Neural crest cell (in vitro differentiated cells): ENCODE results near the gene NPAS3. TPM values are rescaled to one million over a fixed set of nuclear protein-coding genes. Genes with fewer than 3 reads are reported as not detected.

Source experiments
- DNase-seq: peaks from one replicate; pipeline ENCODE4 v3.0.0; 2021; ENCODE audit warnings: low read depth, mixed read lengths, low spot score
- H3K27ac Mint-ChIP-seq: one replicate; pipeline ENCODE4 v1.8.0; 2021; ENCODE audit warnings: mild to moderate bottlenecking, mixed read lengths; ENCODE audit not compliant: unreplicated experiment
- H3K27me3 Mint-ChIP-seq: 2 replicates; pipeline ENCODE4 v1.8.0; 2021; ENCODE audit warnings: low read depth, mild to moderate bottlenecking, mixed read lengths
- H3K36me3 Mint-ChIP-seq: 2 replicates; pipeline ENCODE4 v1.8.0; 2021; ENCODE audit warnings: low read depth, mild to moderate bottlenecking, mixed read lengths
- H3K4me1 Mint-ChIP-seq: 2 replicates; pipeline ENCODE4 v1.8.0; 2021; ENCODE audit warnings: mixed read lengths
- H3K4me3 Mint-ChIP-seq: one replicate; pipeline ENCODE4 v1.8.0; 2021; ENCODE audit warnings: mild to moderate bottlenecking, mixed read lengths
- H3K9me3 Mint-ChIP-seq: 2 replicates; pipeline ENCODE4 v1.8.0; 2021; ENCODE audit warnings: mixed read lengths
- total RNA-seq: library from RNA; stranded (reverse); gene quantifications from 2 replicates; pipeline ENCODE4 v1.2.1, GENCODE V29; 2021
- TF ChIP-seq, protein P1 (sequence below): fragments of 200-600 bp; sonication (generic); conservative IDR thresholded peaks from 2 replicates; pipeline ENCODE4 v1.5.0; 2021; ENCODE audit warnings: antibody characterized with exemption, mild to moderate bottlenecking

The NPAS3 gene
- total RNA-seq, 1 donor from 2014 or later, result 18.2 TPM

DNA sequence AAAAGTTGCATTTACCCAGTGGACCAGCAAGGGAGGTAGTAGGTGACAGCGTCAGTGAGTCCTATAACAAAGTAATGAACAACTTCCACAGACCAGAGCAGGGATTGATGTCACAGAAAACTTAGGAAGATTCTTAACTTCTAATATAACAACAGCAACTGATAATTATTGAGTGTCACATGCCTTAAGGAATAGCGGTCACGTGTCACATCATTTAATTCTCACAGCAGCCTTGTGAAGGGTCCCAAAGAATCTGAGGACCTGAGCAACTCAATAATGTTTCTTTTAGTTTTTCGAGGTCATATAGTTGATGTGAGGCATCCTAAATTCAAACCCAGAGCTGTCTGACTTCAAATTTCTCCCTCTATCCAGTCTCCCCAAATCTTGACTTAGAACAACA, 590.0 kb downstream of the NPAS3 start:
- H3K27me3 Mint-ChIP-seq, result no peaks in the 10 kb centered on the region
- H3K9me3 Mint-ChIP-seq, result no peaks in the 10 kb centered on the region
- TF ChIP-seq, protein P1, sequence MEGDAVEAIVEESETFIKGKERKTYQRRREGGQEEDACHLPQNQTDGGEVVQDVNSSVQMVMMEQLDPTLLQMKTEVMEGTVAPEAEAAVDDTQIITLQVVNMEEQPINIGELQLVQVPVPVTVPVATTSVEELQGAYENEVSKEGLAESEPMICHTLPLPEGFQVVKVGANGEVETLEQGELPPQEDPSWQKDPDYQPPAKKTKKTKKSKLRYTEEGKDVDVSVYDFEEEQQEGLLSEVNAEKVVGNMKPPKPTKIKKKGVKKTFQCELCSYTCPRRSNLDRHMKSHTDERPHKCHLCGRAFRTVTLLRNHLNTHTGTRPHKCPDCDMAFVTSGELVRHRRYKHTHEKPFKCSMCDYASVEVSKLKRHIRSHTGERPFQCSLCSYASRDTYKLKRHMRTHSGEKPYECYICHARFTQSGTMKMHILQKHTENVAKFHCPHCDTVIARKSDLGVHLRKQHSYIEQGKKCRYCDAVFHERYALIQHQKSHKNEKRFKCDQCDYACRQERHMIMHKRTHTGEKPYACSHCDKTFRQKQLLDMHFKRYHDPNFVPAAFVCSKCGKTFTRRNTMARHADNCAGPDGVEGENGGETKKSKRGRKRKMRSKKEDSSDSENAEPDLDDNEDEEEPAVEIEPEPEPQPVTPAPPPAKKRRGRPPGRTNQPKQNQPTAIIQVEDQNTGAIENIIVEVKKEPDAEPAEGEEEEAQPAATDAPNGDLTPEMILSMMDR, result no peak
- H3K4me1 Mint-ChIP-seq, result peaks cover 18% of the 10 kb centered on the region
- DNase-seq, result no peak
- H3K4me3 Mint-ChIP-seq, result no peak overlapping the region
- H3K27ac Mint-ChIP-seq, result no peak overlapping the region
- no peaks in the 10 kb centered on the region for H3K36me3 Mint-ChIP-seq

DNA sequence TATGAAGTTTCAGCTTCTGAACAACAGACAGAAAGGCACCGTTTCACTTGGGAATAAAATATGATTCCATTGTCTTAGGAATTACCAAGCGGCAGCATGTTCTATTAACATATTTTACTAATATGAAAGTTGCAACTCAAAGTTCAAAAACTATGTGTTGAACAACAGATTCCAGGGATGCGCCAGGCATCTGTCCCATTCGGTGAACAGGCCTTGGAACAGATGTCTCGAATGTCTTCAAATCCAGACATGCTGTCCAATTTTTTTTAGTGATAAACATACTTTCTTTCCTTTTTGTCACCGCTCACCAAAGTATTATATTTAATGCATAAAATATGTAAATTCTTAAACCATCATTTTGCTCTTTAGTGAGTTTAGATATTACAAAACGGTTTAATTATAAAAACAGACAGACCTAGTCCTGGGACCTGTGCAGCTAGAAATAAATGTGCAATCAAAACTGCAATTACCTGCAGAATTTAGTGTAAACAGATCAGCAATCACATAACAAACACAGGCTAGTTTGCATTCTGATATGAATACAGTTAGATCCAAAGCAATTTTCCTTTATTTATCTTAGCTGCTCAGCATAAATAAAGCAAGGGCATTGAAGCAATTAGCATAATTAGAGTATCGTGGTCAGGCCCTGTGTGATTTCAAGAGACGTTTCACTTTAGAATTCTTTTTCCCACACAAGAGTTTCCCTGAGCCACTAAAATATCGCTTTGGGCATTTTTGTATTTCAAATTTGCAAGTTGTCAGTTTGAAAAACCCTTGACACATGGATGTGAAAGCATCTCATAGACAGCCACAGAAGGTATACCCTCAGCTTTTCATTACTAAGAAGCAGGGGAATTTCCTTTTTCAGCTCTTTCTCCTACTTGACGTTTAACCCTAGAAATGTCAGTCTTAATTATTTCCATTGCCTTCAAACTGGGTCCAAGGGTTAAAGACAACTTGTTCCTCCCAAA, 591.4 kb downstream of the NPAS3 start:
- Mint-ChIP-seq H3K9me3 (no peaks in the 10 kb centered on the region), H3K4me3 (no peak overlapping the region), H3K27me3 (no peaks in the 10 kb centered on the region), H3K36me3 (no peaks in the 10 kb centered on the region), H3K4me1 (peaks cover 25% of the 10 kb centered on the region), H3K27ac (no peak overlapping the region)
- no peak for DNase-seq
- TF ChIP-seq, protein P1, result no peak

DNA sequence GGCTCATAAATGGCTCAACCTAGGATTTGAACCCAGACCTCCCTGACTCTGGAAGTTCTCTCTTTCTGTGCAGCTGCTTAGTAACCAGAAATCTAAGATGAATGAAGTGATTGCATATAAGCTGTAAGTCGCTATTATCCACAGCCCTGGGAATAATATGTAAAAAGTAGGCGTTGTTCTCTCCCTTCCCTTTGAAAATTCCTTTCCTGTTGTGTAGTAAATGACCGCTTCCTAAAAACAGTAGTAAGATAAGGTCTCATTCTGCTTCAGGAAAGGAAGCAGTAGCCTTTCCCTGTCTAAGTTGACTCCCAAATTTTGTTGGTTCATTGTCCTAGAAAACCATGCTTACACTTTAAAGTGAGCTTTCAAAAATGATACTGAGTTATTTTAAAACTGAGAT, 593.9 kb downstream of the NPAS3 start:
- Mint-ChIP-seq H3K9me3 (no peaks in the 10 kb centered on the region), H3K4me3 (no peak overlapping the region), H3K27me3 (no peaks in the 10 kb centered on the region), H3K36me3 (no peaks in the 10 kb centered on the region), H3K27ac (no peak overlapping the region), H3K4me1 (peaks cover 25% of the 10 kb centered on the region)
- no peak for DNase-seq
- TF ChIP-seq, protein P1, result no peak

DNA sequence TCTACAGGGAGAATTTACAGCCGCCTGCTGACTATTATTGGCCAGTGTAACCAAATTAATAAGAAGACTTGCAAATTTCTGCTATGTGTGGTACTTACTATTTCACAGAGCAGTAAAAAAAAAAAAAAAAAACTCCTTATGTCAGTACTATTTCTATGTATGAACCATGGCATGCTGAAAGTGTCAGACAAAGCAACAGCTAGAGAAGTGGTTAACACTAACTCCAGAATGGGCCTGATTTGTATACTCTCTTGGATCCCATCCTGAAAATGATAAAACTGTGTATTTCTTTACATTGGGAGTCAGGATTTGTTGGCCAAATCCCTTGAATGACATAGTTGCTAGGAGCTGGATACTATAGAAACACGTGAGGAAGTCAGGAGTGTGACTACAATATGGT, 595.4 kb downstream of the NPAS3 start:
- H3K4me3 Mint-ChIP-seq, result no peak overlapping the region
- TF ChIP-seq, protein P1, result no peak

DNA sequence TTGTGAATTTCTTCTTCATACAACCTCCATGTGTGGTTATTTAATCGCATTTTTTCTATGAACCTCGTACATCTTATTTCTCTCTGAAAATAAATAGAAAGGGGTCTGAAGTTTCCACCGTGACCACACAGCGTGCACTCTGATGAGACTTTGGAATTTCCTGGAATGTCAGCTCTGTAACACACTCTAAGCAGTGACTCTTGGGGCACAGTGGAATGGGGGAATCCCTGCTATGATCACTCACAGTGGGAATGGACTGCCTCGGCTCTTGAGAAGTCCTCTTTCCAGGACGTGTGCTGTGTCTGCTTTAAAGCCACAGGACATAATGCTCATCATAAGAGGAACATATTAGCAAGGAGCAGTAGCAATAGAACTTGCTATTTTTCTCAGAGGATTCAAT, 596.0 kb downstream of the NPAS3 start:
- H3K4me3 Mint-ChIP-seq, result no peak overlapping the region

More for the DNA sequence above, 595.4 kb downstream of the NPAS3 start:
- H3K27ac Mint-ChIP-seq, result no peak overlapping the region
- H3K4me1 Mint-ChIP-seq, result peaks cover 30% of the 10 kb centered on the region
- no peak for DNase-seq
- H3K9me3 Mint-ChIP-seq, result no peaks in the 10 kb centered on the region
- no peaks in the 10 kb centered on the region for H3K36me3 Mint-ChIP-seq
- H3K27me3 Mint-ChIP-seq, result no peaks in the 10 kb centered on the region

More for the DNA sequence above, 596.0 kb downstream of the NPAS3 start:
- no peak overlapping the region for H3K27ac Mint-ChIP-seq
- H3K36me3 Mint-ChIP-seq, result no peaks in the 10 kb centered on the region
- peaks cover 36% of the 10 kb centered on the region for H3K4me1 Mint-ChIP-seq
- H3K27me3 Mint-ChIP-seq, result no peaks in the 10 kb centered on the region
- TF ChIP-seq, protein P1, result no peak
- no peaks in the 10 kb centered on the region for H3K9me3 Mint-ChIP-seq
- no peak for DNase-seq
